Keratinocyte (primary cell): Measurements from ENCODE around the gene MAP3K2. TPM values are rescaled to one million over a fixed set of nuclear protein-coding genes. Genes with fewer than 3 reads are reported as not detected.

Source experiments
- DNase-seq: peaks from one replicate; pipeline ENCODE4 v3.0.0-alpha.2; 2011; ENCODE audit warnings: low read depth, missing footprints, low spot score
- FAIRE-seq: peaks from 2 replicates; lab custom pipeline; 2011; peaks lifted over from hg19 to GRCh38; lab: Jason Lieb, UNC
- H2AFZ ChIP-seq: 2 replicates; pipeline ENCODE4 v1.6.0; 2012; ENCODE audit warnings: low read length, control low read depth, inconsistent platforms; ENCODE audit not compliant: control insufficient read depth
- H3K27ac ChIP-seq: 2 replicates; pipeline ENCODE4 v1.5.1; 2011; ENCODE audit warnings: low read length; ENCODE audit not compliant: control insufficient read depth, insufficient read depth
- H3K27me3 ChIP-seq: 3 replicates; pipeline ENCODE4 v1.6.0; 2011; ENCODE audit warnings: low read length; ENCODE audit not compliant: control insufficient read depth, insufficient read depth; ENCODE audit errors: extremely low read depth
- H3K36me3 ChIP-seq, 2 experiments: 2 replicates in 1 of 2; 3 replicates in 1 of 2; pipeline ENCODE4 v1.5.1; 2011; ENCODE audit warnings: low read length in 2 of 2, mild to moderate bottlenecking in 1 of 2; ENCODE audit not compliant: control insufficient read depth in 2 of 2, insufficient read depth in 2 of 2; ENCODE audit errors: extremely low read depth in 1 of 2
- H3K4me1 ChIP-seq: 3 replicates; pipeline ENCODE4 v1.5.1; 2011; ENCODE audit warnings: low read length; ENCODE audit not compliant: control insufficient read depth, insufficient read depth; ENCODE audit errors: extremely low read depth
- H3K4me2 ChIP-seq: 3 replicates; pipeline ENCODE4 v1.6.0; 2011; ENCODE audit warnings: low read depth, low read length; ENCODE audit not compliant: control insufficient read depth, insufficient read depth; ENCODE audit errors: extremely low read depth
- H3K4me3 ChIP-seq, 3 experiments: fragments of 200-600 bp in 1 of 3; sonication (generic) in 1 of 3; 2 replicates in 2 of 3; 3 replicates in 1 of 3; pipeline ENCODE4 v1.5.1; 2011 to 2016; ENCODE audit warnings: low read length in 3 of 3, mild to moderate bottlenecking in 3 of 3, control low read depth in 2 of 3, inconsistent platforms in 1 of 3, low read depth in 1 of 3, mixed read lengths in 1 of 3, mixed run types in 1 of 3, moderate library complexity in 1 of 3; ENCODE audit not compliant: control insufficient read depth in 2 of 3, insufficient read depth in 2 of 3; ENCODE audit errors: extremely low read depth in 1 of 3
- H3K79me2 ChIP-seq: 2 replicates; pipeline ENCODE4 v1.6.0; 2012; ENCODE audit warnings: low read length; ENCODE audit not compliant: control insufficient read depth, insufficient read depth
- H3K9ac ChIP-seq: 3 replicates; pipeline ENCODE4 v1.6.0; 2011; ENCODE audit warnings: low read length; ENCODE audit not compliant: control insufficient read depth, insufficient read depth; ENCODE audit errors: extremely low read depth
- H3K9me1 ChIP-seq: 3 replicates; pipeline ENCODE4 v1.6.0; 2011; ENCODE audit warnings: low read length; ENCODE audit not compliant: control insufficient read depth, insufficient read depth; ENCODE audit errors: extremely low read depth
- H3K9me3 ChIP-seq: 2 replicates; pipeline ENCODE4 v1.5.1; 2012; ENCODE audit warnings: low read depth, low read length; ENCODE audit not compliant: control insufficient read depth
- H4K20me1 ChIP-seq: 3 replicates; pipeline ENCODE4 v1.6.0; 2011; ENCODE audit warnings: low read length; ENCODE audit not compliant: control insufficient read depth, insufficient read depth; ENCODE audit errors: extremely low read depth
- EZH2 ChIP-seq: IDR thresholded peaks from one replicate; pipeline ENCODE4 v1.6.1; 2012; ENCODE audit warnings: inconsistent platforms, mild to moderate bottlenecking, low read length, moderate library complexity
- dilution Hi-C: fragments of 300-500 bp; cut with MboI; formaldehyde crosslinking; loops from one replicate; pipeline ENCODE4 v1.7.0; 2020; ENCODE audit warnings: low sequenced_read_pairs; ENCODE audit not compliant: extremely low pct_ligation_motif_present
- polyA plus RNA-seq, 5 experiments: library from polyadenylated mRNA; depleted of rRNA in 3 of 5; stranded (reverse) in 3 of 5; stranded (forward) in 1 of 5; unstranded in 1 of 5; fragments of >200 nt; gene quantifications; 1 replicate in 1 of 5; 2 replicates in 3 of 5; 3 replicates in 1 of 5; pipeline versions ENCODE4 v1.2.1 to v1.2.3, GENCODE V29; 2011 to 2012; ENCODE audit warnings: missing spikeins in 2 of 5, low read depth in 1 of 5, low replicate concordance in 1 of 5
- TF ChIP-seq, protein P1 (sequence below), 3 experiments: IDR thresholded peaks in 1 of 3; conservative IDR thresholded peaks in 1 of 3; optimal IDR thresholded peaks in 1 of 3; 2 replicates in 2 of 3; 3 replicates in 1 of 3; pipeline versions ENCODE3 to v1.5.1; 2011; ENCODE audit warnings: low read length in 3 of 3, mild to moderate bottlenecking in 3 of 3, moderate library complexity in 2 of 3, control low read depth in 1 of 3, inconsistent platforms in 1 of 3; ENCODE audit not compliant: insufficient read depth in 2 of 3; ENCODE audit errors: extremely low read depth in 1 of 3

The MAP3K2 gene
- polyA plus RNA-seq, 1 donor (not counting 4 experiments of a cell fraction or from before 2014, with no cell fraction given): 11.9 TPM

DNA sequence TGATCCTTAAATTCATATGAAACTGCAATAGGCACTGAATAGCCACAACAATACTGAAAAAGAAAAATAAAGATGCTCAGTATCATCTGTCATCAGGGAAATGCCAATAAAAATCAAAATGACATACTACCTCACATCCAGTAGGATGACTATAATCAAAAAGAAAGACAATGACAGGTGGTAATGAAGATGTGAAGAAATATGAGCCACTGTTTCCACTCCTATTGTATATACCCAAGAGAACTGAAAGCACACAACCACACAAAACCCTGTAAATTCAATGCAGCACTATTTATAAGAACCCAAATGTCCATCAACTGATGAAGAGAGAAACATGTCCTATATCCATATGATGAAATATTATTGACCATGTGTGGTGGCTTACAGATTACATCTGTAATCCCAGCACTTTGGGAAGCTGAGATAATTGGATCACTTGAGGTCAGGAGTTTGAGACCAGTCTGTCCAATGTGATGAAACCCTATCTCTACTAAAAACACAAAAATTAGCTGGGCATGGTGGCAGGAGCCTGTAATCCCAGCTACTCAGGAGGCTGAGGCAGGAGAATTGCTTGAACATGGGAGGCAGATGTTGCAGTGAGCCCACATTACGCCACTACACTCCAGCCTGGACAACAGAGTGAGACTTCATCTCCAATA lies 39.9 kb downstream of the MAP3K2 start:
- no peaks in the 10 kb centered on the region for H4K20me1 ChIP-seq
- H3K4me3 ChIP-seq: no peak overlapping the region
- H3K9me3 ChIP-seq: no peaks in the 10 kb centered on the region
- no peak overlapping the region for H3K4me2 ChIP-seq
- dilution Hi-C loops: no loop called here
- DNase-seq: no peak
- TF ChIP-seq, protein P1, sequence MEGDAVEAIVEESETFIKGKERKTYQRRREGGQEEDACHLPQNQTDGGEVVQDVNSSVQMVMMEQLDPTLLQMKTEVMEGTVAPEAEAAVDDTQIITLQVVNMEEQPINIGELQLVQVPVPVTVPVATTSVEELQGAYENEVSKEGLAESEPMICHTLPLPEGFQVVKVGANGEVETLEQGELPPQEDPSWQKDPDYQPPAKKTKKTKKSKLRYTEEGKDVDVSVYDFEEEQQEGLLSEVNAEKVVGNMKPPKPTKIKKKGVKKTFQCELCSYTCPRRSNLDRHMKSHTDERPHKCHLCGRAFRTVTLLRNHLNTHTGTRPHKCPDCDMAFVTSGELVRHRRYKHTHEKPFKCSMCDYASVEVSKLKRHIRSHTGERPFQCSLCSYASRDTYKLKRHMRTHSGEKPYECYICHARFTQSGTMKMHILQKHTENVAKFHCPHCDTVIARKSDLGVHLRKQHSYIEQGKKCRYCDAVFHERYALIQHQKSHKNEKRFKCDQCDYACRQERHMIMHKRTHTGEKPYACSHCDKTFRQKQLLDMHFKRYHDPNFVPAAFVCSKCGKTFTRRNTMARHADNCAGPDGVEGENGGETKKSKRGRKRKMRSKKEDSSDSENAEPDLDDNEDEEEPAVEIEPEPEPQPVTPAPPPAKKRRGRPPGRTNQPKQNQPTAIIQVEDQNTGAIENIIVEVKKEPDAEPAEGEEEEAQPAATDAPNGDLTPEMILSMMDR (optimal IDR thresholded peaks at IDR 0.05 in 1 of 3, IDR thresholded peaks at IDR 0.05 in 1 of 3, conservative IDR thresholded peaks at IDR 0.05 in 1 of 3; ENCODE audit: extremely low read depth in 1 of 3, insufficient read depth in 2 of 3, low read length in 3 of 3): no peak
- no peak for TF ChIP-seq EZH2
- H3K36me3 ChIP-seq: no peaks in the 10 kb centered on the region
- no peak for FAIRE-seq
- H3K27ac ChIP-seq: no peak overlapping the region
- H3K4me1 ChIP-seq: no peaks in the 10 kb centered on the region
- no peaks in the 10 kb centered on the region for H3K27me3 ChIP-seq
- no peak overlapping the region for H3K9ac ChIP-seq
- H2AFZ ChIP-seq: no peak overlapping the region
- no peaks in the 10 kb centered on the region for H3K9me1 ChIP-seq
- H3K79me2 ChIP-seq: peaks cover 46% of the 10 kb centered on the region

DNA sequence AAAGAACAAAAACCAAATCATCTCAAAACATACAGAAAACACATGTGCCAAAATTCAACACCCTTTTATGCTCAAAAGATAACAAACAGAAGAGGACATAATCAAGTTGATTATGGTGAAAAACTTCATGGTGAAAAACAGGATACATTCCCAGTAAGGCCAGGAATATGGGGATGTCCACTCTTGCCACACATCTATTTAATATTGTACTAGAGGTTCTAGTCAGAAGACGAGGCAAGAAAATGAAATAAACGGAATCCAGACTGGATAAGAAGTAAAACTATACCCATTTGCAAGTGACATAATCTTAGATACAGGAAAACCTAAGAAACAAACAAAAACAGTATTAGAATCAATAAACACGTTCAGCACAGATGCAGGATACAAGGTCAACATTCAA lies 40.8 kb downstream of the MAP3K2 start:
- dilution Hi-C loops: no loop called here
- DNase-seq (no peak), FAIRE-seq (no peak)
- TF ChIP-seq, protein P1 (optimal IDR thresholded peaks at IDR 0.05 in 1 of 3, IDR thresholded peaks at IDR 0.05 in 1 of 3, conservative IDR thresholded peaks at IDR 0.05 in 1 of 3; ENCODE audit: extremely low read depth in 1 of 3, insufficient read depth in 2 of 3, low read length in 3 of 3): no peak
- TF ChIP-seq EZH2: no peak
- Histone ChIP-seq H3K27me3 (no peaks in the 10 kb centered on the region), H2AFZ (no peak overlapping the region), H3K36me3 (no peaks in the 10 kb centered on the region), H4K20me1 (no peaks in the 10 kb centered on the region), H3K9me3 (no peaks in the 10 kb centered on the region), H3K4me1 (no peaks in the 10 kb centered on the region), H3K27ac (no peak overlapping the region), H3K9me1 (no peaks in the 10 kb centered on the region), H3K79me2 (peaks cover 44% of the 10 kb centered on the region), H3K9ac (no peak overlapping the region), H3K4me3 (no peak overlapping the region), H3K4me2 (no peak overlapping the region)
